SK-N-SH (cell line): ENCODE measurements around the gene ANKRD11. TPM values are rescaled to one million over a fixed set of nuclear protein-coding genes. Genes with fewer than 3 reads are reported as not detected.

Experiments used
- CTCF ChIA-PET: fragments of 300-600, 350-600 bp; formaldehyde crosslinking; extraction: SDS; loops from one replicate; lab custom pipeline; 2021; lab: Yijun Ruan, JAX
- POLR2A ChIA-PET: fragments of 350-600 bp; sonication (Branson Sonifier 250); formaldehyde crosslinking; extraction: SDS; loops from one replicate; lab custom pipeline; 2020; ENCODE audit warnings: antibody characterized with exemption, inconsistent platforms; lab: Yijun Ruan, JAX
- DNase-seq: peaks from one replicate; pipeline ENCODE4 v3.0.0; 2012
- H2AFZ ChIP-seq: fragments of 200-600 bp; sonication (generic); 2 replicates; pipeline ENCODE4 v1.8.1; 2016; ENCODE audit warnings: antibody characterized with exemption, mild to moderate bottlenecking, low read depth
- H3F3A ChIP-seq: fragments of 200-600 bp; sonication (generic); replicated peaks from 2 replicates; pipeline ENCODE3; 2016; ENCODE audit warnings: antibody characterized with exemption, mild to moderate bottlenecking; ENCODE audit not compliant: insufficient read depth
- H3K27ac ChIP-seq, 2 experiments: fragments of 200-500 bp in 1 of 2; fragments of 200-600 bp in 1 of 2; sonication (Bioruptor generic) in 1 of 2; sonication (generic), shearing (Covaris generic) in 1 of 2; 2 replicates each; pipeline versions ENCODE4 v1.5.1 to v1.6.1; 2014 to 2016; ENCODE audit warnings: low read depth in 2 of 2, inconsistent platforms in 1 of 2, low read length in 1 of 2, mild to moderate bottlenecking in 1 of 2, mixed read lengths in 1 of 2
- H3K27me3 ChIP-seq: fragments of 200-600 bp; sonication (generic), shearing (Covaris generic); 2 replicates; pipeline ENCODE4 v1.6.1; 2016; ENCODE audit warnings: mixed run types; ENCODE audit not compliant: insufficient read depth
- H3K36me3 ChIP-seq, 2 experiments: fragments of 200-500 bp in 1 of 2; fragments of 200-600 bp in 1 of 2; sonication (Bioruptor generic) in 1 of 2; sonication (generic) in 1 of 2; replicated peaks in 1 of 2; 2 replicates each; pipeline versions ENCODE3 to v1.5.1; 2014 to 2016; ENCODE audit warnings: low read length in 1 of 2, mild to moderate bottlenecking in 1 of 2; ENCODE audit not compliant: insufficient read depth in 2 of 2, control insufficient read depth in 1 of 2
- H3K4me1 ChIP-seq, 2 experiments: fragments of 200-500 bp in 1 of 2; fragments of 200-600 bp in 1 of 2; sonication (Bioruptor generic) in 1 of 2; sonication (generic), shearing (Covaris generic) in 1 of 2; 2 replicates each; pipeline versions ENCODE4 v1.5.1 to v1.6.1; 2014 to 2016; ENCODE audit warnings: low read depth in 1 of 2, low read length in 1 of 2, mixed run types in 1 of 2; ENCODE audit not compliant: insufficient read depth in 2 of 2, control insufficient read depth in 1 of 2
- H3K4me2 ChIP-seq: fragments of 200-600 bp; sonication (generic), shearing (Covaris generic); 2 replicates; pipeline ENCODE4 v1.6.1; 2017; ENCODE audit warnings: mixed run types
- H3K4me3 ChIP-seq, 2 experiments: fragments of 200-500 bp in 1 of 2; fragments of 200-600 bp in 1 of 2; sonication (Bioruptor generic) in 1 of 2; sonication (generic), shearing (Covaris generic) in 1 of 2; 2 replicates each; pipeline versions ENCODE4 v1.5.1 to v1.8.1; 2014 to 2016; ENCODE audit warnings: low read depth in 2 of 2, inconsistent platforms in 1 of 2, low read length in 1 of 2, mild to moderate bottlenecking in 1 of 2, mixed read lengths in 1 of 2, moderate library complexity in 1 of 2
- H3K79me2 ChIP-seq: fragments of 200-600 bp; sonication (generic); 2 replicates; pipeline ENCODE4 v1.8.1; 2017; ENCODE audit warnings: mild to moderate bottlenecking; ENCODE audit not compliant: insufficient read depth
- H3K9ac ChIP-seq: fragments of 200-600 bp; sonication (generic); 2 replicates; pipeline ENCODE4 v1.6.1; 2017; ENCODE audit warnings: mixed run types
- H3K9me2 ChIP-seq: fragments of 200-600 bp; sonication (generic); 2 replicates; pipeline ENCODE4 v1.6.1; 2017; ENCODE audit warnings: mixed run types
- H3K9me3 ChIP-seq: fragments of 200-600 bp; sonication (generic); 2 replicates; pipeline ENCODE4 v1.6.1; 2017; ENCODE audit warnings: mixed run types, mild to moderate bottlenecking, moderate library complexity
- H4K20me1 ChIP-seq: fragments of 200-600 bp; sonication (generic); 2 replicates; pipeline ENCODE4 v1.6.1; 2017; ENCODE audit warnings: mild to moderate bottlenecking, mixed run types; ENCODE audit not compliant: insufficient read depth
- ELF1 ChIP-seq: IDR thresholded peaks from 2 replicates; pipeline ENCODE4 v1.4.0; 2012
- EP300 ChIP-seq, 2 experiments: IDR thresholded peaks; 2 replicates each; pipeline versions ENCODE4 v1.4.0 to v1.6.1; 2012; ENCODE audit warnings: borderline replicate concordance in 1 of 2, low read depth in 1 of 2, low read length in 1 of 2
- FOXJ3 ChIP-seq: sonication (generic); formaldehyde crosslinking; IDR thresholded peaks from 2 replicates; pipeline ENCODE4 v1.5.1; 2020; ENCODE audit warnings: mild to moderate bottlenecking, missing genetic modification reagents
- JUND ChIP-seq: IDR thresholded peaks from 2 replicates; pipeline ENCODE4 v1.4.0; 2012
- NFIC ChIP-seq: IDR thresholded peaks from 2 replicates; pipeline ENCODE4 v1.4.0; 2012; ENCODE audit warnings: borderline replicate concordance
- RCOR1 ChIP-seq: fragments of 150-350 bp; IDR thresholded peaks from 2 replicates; pipeline ENCODE4 v1.6.1; 2017; ENCODE audit warnings: antibody characterized with exemption, low read length
- RFX5 ChIP-seq: IDR thresholded peaks from 2 replicates; pipeline ENCODE4 v1.6.1; 2012; ENCODE audit warnings: mild to moderate bottlenecking, improper control_type of control experiment, low read length
- RXRA ChIP-seq: IDR thresholded peaks from 2 replicates; pipeline ENCODE4 v1.4.0; 2012; ENCODE audit warnings: low read depth, mild to moderate bottlenecking, borderline replicate concordance
- SMC3 ChIP-seq: IDR thresholded peaks from 2 replicates; pipeline ENCODE4 v1.6.1; 2012; ENCODE audit warnings: low read depth, low read length, improper control_type of control experiment
- TEAD4 ChIP-seq: IDR thresholded peaks from 2 replicates; pipeline ENCODE4 v1.4.0; 2012; ENCODE audit warnings: mild to moderate bottlenecking, borderline replicate concordance; ENCODE audit not compliant: insufficient read depth
- YY1 ChIP-seq: IDR thresholded peaks from 2 replicates; pipeline ENCODE4 v1.4.0; 2012; ENCODE audit warnings: low read depth, mild to moderate bottlenecking
- WGBS: methylation state at CpG from one replicate; pipeline ENCODE4 v1.1.6; 2017; ENCODE audit warnings: low lambda C conversion rate; 5-methylcytosine and 5-hydroxymethylcytosine counted together
- polyA plus RNA-seq, 3 experiments: library from polyadenylated mRNA; depleted of rRNA; stranded (reverse); fragments of >200 nt; gene quantifications; 2 replicates each; pipeline ENCODE4 v1.2.3, GENCODE V29; 2012
- TF ChIP-seq, protein P1 (sequence below): IDR thresholded peaks from 2 replicates; pipeline ENCODE4 v1.6.1; 2012; ENCODE audit warnings: mild to moderate bottlenecking, low read depth, low read length, moderate library complexity
- TF ChIP-seq, protein P2 (sequence below): IDR thresholded peaks from 2 replicates; pipeline ENCODE4; 2012
- TF ChIP-seq, protein P3 (sequence below): IDR thresholded peaks from 2 replicates; pipeline ENCODE4 v1.4.0; 2012; ENCODE audit warnings: low read depth, borderline replicate concordance

The ANKRD11 gene
- polyA plus RNA-seq, 1 of the 3 experiments (the other 2 are of a cell fraction), result 50.2 TPM

DNA sequence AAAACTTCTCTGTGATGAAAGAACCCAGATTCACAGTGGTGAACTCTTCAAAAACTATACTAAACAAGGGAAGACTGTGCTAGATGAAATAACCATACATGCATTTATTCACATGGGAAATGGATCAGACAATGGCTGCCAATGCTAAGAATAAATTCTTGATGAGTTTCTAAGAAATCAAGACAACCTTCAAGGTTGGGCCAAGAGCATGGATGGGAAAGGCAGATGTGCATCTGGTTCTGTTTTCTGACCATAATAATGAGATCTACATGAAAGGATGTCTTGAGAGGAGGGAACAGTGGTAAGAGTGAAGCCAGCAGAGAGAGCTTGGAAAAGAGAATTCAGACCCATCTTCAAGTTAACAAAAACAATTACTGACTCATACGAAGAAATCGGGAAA is 31.4 kb downstream of the ANKRD11 start (continued):
- no peak for TF ChIP-seq EP300 (IDR thresholded peaks at IDR 0.05; ENCODE audit: borderline replicate concordance in 1 of 2, low read depth in 1 of 2, low read length in 1 of 2)
- TF ChIP-seq JUND, result no peak
- no peak for TF ChIP-seq YY1
- TF ChIP-seq NFIC, result no peak
- no peak for TF ChIP-seq SMC3

DNA sequence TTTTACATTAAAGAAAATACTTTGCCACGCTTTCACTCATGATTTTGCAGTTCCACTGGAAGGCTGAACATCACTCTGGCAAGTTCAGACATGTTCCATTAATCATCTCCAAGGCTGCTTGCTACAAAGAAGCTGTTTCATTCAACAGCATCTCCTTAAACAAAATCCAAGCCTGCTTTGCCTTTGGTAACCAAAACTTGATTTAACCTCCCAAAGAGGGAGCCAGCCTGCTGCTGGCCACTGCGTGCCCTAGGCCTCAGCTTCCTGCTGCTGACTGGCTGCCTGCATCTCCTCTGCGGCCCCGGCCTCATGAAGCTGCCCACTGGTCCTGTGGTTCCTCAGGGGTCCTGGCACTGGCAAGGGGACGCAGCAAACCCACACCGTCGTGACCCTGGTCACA is 31.8 kb downstream of the ANKRD11 start:
- 87% methylated on average over 4 of the region's 7 CpGs for WGBS
- Histone ChIP-seq H4K20me1 (peaks cover 74% of the 10 kb centered on the region), H3K9ac (no peak overlapping the region), H3K27ac (peak overlapping the region; percentile 61 to 82), H3K9me3 (no peaks in the 10 kb centered on the region), H3F3A (peaks cover 12% of the 10 kb centered on the region), H3K79me2 (peaks cover 93% of the 10 kb centered on the region), H3K4me1 (peaks cover 10 to 15% of the 10 kb centered on the region in 2 experiments; a peak in 3 of 4 replicates), H3K4me2 (peak overlapping the region; percentile 42; the same call in 1 of the 2 replicates), H3K4me3 (no peak overlapping the region), H3K9me2 (no peaks in the 10 kb centered on the region), H3K36me3 (no peaks in the 10 kb centered on the region), H3K27me3 (no peaks in the 10 kb centered on the region), H2AFZ (no peak overlapping the region)
- POLR2A ChIA-PET, result no interaction called here
- TF ChIP-seq ELF1 (no peak), JUND (no peak), TEAD4 (no peak)
- CTCF ChIA-PET, result no interaction called here
- no peak for DNase-seq

DNA sequence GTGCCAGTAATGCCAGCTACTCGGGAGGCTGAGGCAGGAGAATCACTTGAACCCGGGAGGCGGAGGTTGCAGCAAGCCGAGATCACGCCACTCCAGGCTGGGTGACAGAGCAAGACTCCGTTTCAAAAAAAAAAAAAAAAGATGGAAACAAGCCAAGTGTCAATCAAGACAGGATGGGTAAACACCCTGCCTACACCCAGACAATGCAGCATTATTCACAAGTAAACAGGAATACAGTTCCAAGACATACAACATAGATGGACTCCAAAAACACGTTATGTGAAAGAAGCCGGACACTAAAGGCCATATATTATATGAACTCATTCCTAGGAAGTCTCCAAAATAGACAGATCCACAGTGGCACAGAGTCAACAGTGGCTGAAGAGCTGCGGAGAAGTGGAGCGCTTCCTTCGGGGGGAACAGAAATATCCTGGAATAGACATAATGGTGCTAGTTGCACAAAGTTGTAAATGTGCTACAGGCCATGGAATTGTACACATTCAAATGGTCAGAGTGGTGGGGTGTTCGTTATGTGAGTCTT is 33.9 kb downstream of the ANKRD11 start:
- Histone ChIP-seq H3K27me3 (no peaks in the 10 kb centered on the region), H3K9me2 (no peaks in the 10 kb centered on the region), H3K4me1 (peaks cover 13 to 18% of the 10 kb centered on the region in 2 experiments; a peak in 3 of 4 replicates), H2AFZ (no peak overlapping the region), H3F3A (peaks cover 11% of the 10 kb centered on the region), H4K20me1 (peaks cover 87% of the 10 kb centered on the region), H3K4me3 (no peak overlapping the region), H3K27ac (no peak overlapping the region), H3K4me2 (no peak overlapping the region), H3K36me3 (no peaks in the 10 kb centered on the region), H3K79me2 (peaks cover 94% of the 10 kb centered on the region), H3K9me3 (no peaks in the 10 kb centered on the region), H3K9ac (no peak overlapping the region)
- CTCF ChIA-PET, result interaction anchor here (0.7 kb wide), 1 partner anchor 31 kb away, joined by 3 read pairs; no protein-coding TSS in a partner anchor
- WGBS, result 93% methylated on average over 12 of the region's 12 CpGs
- TF ChIP-seq, protein P1, sequence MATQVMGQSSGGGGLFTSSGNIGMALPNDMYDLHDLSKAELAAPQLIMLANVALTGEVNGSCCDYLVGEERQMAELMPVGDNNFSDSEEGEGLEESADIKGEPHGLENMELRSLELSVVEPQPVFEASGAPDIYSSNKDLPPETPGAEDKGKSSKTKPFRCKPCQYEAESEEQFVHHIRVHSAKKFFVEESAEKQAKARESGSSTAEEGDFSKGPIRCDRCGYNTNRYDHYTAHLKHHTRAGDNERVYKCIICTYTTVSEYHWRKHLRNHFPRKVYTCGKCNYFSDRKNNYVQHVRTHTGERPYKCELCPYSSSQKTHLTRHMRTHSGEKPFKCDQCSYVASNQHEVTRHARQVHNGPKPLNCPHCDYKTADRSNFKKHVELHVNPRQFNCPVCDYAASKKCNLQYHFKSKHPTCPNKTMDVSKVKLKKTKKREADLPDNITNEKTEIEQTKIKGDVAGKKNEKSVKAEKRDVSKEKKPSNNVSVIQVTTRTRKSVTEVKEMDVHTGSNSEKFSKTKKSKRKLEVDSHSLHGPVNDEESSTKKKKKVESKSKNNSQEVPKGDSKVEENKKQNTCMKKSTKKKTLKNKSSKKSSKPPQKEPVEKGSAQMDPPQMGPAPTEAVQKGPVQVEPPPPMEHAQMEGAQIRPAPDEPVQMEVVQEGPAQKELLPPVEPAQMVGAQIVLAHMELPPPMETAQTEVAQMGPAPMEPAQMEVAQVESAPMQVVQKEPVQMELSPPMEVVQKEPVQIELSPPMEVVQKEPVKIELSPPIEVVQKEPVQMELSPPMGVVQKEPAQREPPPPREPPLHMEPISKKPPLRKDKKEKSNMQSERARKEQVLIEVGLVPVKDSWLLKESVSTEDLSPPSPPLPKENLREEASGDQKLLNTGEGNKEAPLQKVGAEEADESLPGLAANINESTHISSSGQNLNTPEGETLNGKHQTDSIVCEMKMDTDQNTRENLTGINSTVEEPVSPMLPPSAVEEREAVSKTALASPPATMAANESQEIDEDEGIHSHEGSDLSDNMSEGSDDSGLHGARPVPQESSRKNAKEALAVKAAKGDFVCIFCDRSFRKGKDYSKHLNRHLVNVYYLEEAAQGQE, result no peak
- TF ChIP-seq, protein P2, sequence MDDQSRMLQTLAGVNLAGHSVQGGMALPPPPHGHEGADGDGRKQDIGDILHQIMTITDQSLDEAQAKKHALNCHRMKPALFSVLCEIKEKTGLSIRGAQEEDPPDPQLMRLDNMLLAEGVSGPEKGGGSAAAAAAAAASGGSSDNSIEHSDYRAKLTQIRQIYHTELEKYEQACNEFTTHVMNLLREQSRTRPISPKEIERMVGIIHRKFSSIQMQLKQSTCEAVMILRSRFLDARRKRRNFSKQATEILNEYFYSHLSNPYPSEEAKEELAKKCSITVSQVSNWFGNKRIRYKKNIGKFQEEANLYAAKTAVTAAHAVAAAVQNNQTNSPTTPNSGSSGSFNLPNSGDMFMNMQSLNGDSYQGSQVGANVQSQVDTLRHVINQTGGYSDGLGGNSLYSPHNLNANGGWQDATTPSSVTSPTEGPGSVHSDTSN, result no peak
- TF ChIP-seq RFX5 (no peak), RXRA (no peak), FOXJ3 (CRISPR knock-in tag) (no peak), RCOR1 (no peak), SMC3 (no peak), NFIC (no peak)
- TF ChIP-seq, protein P3, sequence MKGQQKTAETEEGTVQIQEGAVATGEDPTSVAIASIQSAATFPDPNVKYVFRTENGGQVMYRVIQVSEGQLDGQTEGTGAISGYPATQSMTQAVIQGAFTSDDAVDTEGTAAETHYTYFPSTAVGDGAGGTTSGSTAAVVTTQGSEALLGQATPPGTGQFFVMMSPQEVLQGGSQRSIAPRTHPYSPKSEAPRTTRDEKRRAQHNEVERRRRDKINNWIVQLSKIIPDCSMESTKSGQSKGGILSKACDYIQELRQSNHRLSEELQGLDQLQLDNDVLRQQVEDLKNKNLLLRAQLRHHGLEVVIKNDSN, result no peak
- DNase-seq, result no peak
- POLR2A ChIA-PET, result no interaction called here
